NCI-H446 (cell line): ENCODE data around the gene GALNT13.

Experiments
- DNase-seq, 2 experiments: peaks; one replicate each; lab custom pipeline; 2025; lab: John Stamatoyannopoulos, UW

The GALNT13 gene

GRCh38 chr2:153871231-153872221 is at the start of gene GALNT13:
TSS of gene GALNT13 (plus strand) at chr2:153871922.
- DNase-seq, result peak; percentile 88 to 96

GRCh38 chr2:153823880-153824279 is 47.8 kb upstream of the GALNT13 start:
- no peak for DNase-seq

- DNase-seq, result no peak
These were observed 43.4 kb upstream of the GALNT13 start for GRCh38 chr2:153828335-153828734.

- DNase-seq, result no peak
These were observed 37.1 kb upstream of the GALNT13 start for GRCh38 chr2:153834662-153835061.

GRCh38 chr2:153858250-153858649 is 13.5 kb upstream of the GALNT13 start:
- no peak for DNase-seq

GRCh38 chr2:153864022-153864421 is 7.7 kb upstream of the GALNT13 start:
- DNase-seq, result no peak

GRCh38 chr2:153866595-153866994 is 5.1 kb upstream of the GALNT13 start:
- no peak for DNase-seq

GRCh38 chr2:153870308-153870707 is 1.4 kb upstream of the GALNT13 start:
- peak in 1 of 2 experiments; percentile 60 for DNase-seq

- DNase-seq, result no peak
These were observed 759 bp downstream of the GALNT13 start for GRCh38 chr2:153872311-153873051.

- no peak for DNase-seq
These were observed 1.6 kb downstream of the GALNT13 start for GRCh38 chr2:153873052-153874048.

- DNase-seq, result no peak
These were observed 4.2 kb downstream of the GALNT13 start for GRCh38 chr2:153875801-153876466.

- DNase-seq, result no peak
These were observed 9.2 kb downstream of the GALNT13 start for GRCh38 chr2:153880926-153881325.

- no peak for DNase-seq
These were observed 15.1 kb downstream of the GALNT13 start for GRCh38 chr2:153886833-153887232.

- no peak for DNase-seq
These were observed 18.9 kb downstream of the GALNT13 start for GRCh38 chr2:153890576-153890975.

GRCh38 chr2:153891051-153891450 is 19.3 kb downstream of the GALNT13 start:
- DNase-seq, result no peak

GRCh38 chr2:153912798-153913396 is 41.2 kb downstream of the GALNT13 start:
- DNase-seq, result peak in 1 of 2 experiments; percentile 74

- DNase-seq, result no peak
These were observed 45.8 kb downstream of the GALNT13 start for GRCh38 chr2:153917570-153917969.

- peak in 1 of 2 experiments; percentile 37 for DNase-seq
These were observed 63.8 kb downstream of the GALNT13 start for GRCh38 chr2:153935511-153935910.

- no peak for DNase-seq
These were observed 67.5 kb downstream of the GALNT13 start for GRCh38 chr2:153939124-153939796.

GRCh38 chr2:153940511-153940910 is 68.8 kb downstream of the GALNT13 start:
- DNase-seq, result no peak
